Spleen (tissue), 7 donors: ENCODE measurements around the gene ZBTB42.

ENCODE experiments used
- POLR2A ChIP-seq, 3 donors: fragments of 450-650 bp; IDR thresholded peaks; one replicate each; pipeline ENCODE4 v1.5.1; 2017; ENCODE audit warnings: antibody characterized with exemption in 3 of 3, mild to moderate bottlenecking in 1 of 3
- TF ChIP-seq, protein P1 (sequence below), 11 experiments: fragments of 200-600 bp in 7 of 11; fragments of 450-650 bp in 4 of 11; sonication (generic) in 4 of 11; IDR thresholded peaks in 8 of 11; conservative IDR thresholded peaks in 3 of 11; 1 replicate in 7 of 11; 2 replicates in 4 of 11; pipeline versions ENCODE4 v1.4.0 to v1.8.0; 2016 to 2021; ENCODE audit warnings: antibody characterized with exemption in 11 of 11, inconsistent platforms in 4 of 11, mild to moderate bottlenecking in 1 of 11
- donor health status: DM: no; HTN: no; CAD: no; lungs with moderate emphysema.
- donor health status: DM: no; HTN: no; CAD: no.
- donor health status: DM: no; HTN: no; CAD: no.

DNA sequence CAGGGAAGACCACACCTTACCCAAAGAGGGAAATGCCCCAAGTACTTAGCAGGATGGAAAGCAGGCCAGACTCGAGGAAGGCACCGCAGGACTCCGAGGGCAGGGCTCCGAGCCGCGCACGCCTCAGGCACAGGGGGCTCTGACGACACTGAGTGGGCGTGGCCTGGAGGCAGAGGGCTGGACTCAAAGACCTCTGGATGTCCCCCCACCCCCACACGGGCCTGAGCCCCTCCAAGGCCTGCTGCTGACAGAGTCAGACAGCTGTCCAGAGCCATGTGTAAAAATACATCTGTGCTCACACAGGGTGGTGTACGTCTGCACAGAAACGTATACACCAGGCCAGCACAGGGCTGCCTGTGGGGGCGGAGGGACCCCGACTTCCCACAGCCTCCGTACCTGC lies 6.8 kb upstream of the ZBTB42 start:
- TF ChIP-seq, protein P1, sequence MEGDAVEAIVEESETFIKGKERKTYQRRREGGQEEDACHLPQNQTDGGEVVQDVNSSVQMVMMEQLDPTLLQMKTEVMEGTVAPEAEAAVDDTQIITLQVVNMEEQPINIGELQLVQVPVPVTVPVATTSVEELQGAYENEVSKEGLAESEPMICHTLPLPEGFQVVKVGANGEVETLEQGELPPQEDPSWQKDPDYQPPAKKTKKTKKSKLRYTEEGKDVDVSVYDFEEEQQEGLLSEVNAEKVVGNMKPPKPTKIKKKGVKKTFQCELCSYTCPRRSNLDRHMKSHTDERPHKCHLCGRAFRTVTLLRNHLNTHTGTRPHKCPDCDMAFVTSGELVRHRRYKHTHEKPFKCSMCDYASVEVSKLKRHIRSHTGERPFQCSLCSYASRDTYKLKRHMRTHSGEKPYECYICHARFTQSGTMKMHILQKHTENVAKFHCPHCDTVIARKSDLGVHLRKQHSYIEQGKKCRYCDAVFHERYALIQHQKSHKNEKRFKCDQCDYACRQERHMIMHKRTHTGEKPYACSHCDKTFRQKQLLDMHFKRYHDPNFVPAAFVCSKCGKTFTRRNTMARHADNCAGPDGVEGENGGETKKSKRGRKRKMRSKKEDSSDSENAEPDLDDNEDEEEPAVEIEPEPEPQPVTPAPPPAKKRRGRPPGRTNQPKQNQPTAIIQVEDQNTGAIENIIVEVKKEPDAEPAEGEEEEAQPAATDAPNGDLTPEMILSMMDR (IDR thresholded peaks at IDR 0.05 in 8 of 11, conservative IDR thresholded peaks at IDR 0.05 in 3 of 11): no peak
- TF ChIP-seq POLR2A (IDR thresholded peaks at IDR 0.05): no peak
